ENCODE measurements around the gene ZBED5. TPM values are rescaled to one million over a fixed set of nuclear protein-coding genes. Genes with fewer than 3 reads are reported as not detected.

The ZBED5 gene
- total and polyA plus RNA-seq, 9 of the 15 experiments (the other 6 are each of a cell fraction or from before 2014, with no cell fraction given) = 12.4 to 70.7 (median 26.8) TPM

GRCh38 chr11:10807493-10808234 is 50.2 kb downstream of the ZBED5 start (continued):
- TF ChIP-seq NCOA2 (IDR thresholded peaks at IDR 0.05; ENCODE audit: partially characterized antibody in 2 of 2) (no peak), CEBPG (CRISPR knock-in tag; IDR thresholded peaks at IDR 0.05) (no peak), CEBPG (tag; conservative IDR thresholded peaks at IDR 0.05 in 1 of 2, IDR thresholded peaks at IDR 0.05 in 1 of 2) (no peak), ZNF133 (CRISPR knock-in tag; IDR thresholded peaks at IDR 0.05) (0 out of 2 replicates have a peak, but pooled peaks have one; percentile 23), ZNF165 (CRISPR knock-in tag; IDR thresholded peaks at IDR 0.05; ENCODE audit: borderline replicate concordance) (no peak), ZBTB33 (CRISPR knock-in tag; IDR thresholded peaks at IDR 0.05) (no peak), C11orf30 (IDR thresholded peaks at IDR 0.05; ENCODE audit: low read depth) (no peak), NR1H2 (CRISPR knock-in tag; IDR thresholded peaks at IDR 0.05) (no peak), CBX3 (IDR thresholded peaks at IDR 0.05; ENCODE audit: borderline replicate concordance in 1 of 2, low read length in 2 of 2) (no peak), ZNF764 (CRISPR knock-in tag; IDR thresholded peaks at IDR 0.05; ENCODE audit: low read depth) (no peak), ZNF277 (CRISPR knock-in tag; IDR thresholded peaks at IDR 0.05; ENCODE audit: borderline replicate concordance) (no peak), POLR2H (tag; IDR thresholded peaks at IDR 0.05; ENCODE audit: low read depth) (peak; percentile 1; the same call in 1 of the 2 replicates), E4F1 (CRISPR knock-in tag; IDR thresholded peaks at IDR 0.05; ENCODE audit: borderline replicate concordance) (no peak), L3MBTL2 (IDR thresholded peaks at IDR 0.05) (no peak), TAF15 (IDR thresholded peaks at IDR 0.05; ENCODE audit: low read depth, low read length) (no peak), PRMT5 (CRISPR knock-in tag; IDR thresholded peaks at IDR 0.05) (no peak), DEAF1 (CRISPR knock-in tag; IDR thresholded peaks at IDR 0.05) (no peak), CBFA2T3 (IDR thresholded peaks at IDR 0.05) (no peak)
- TF ChIP-seq, protein P1, sequence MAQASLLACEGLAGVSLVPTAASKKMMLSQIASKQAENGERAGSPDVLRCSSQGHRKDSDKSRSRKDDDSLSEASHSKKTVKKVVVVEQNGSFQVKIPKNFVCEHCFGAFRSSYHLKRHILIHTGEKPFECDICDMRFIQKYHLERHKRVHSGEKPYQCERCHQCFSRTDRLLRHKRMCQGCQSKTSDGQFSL (CRISPR knock-in tag; IDR thresholded peaks at IDR 0.05) = no peak
- TF ChIP-seq, protein P1 (tag; IDR thresholded peaks at IDR 0.05) = no peak
